ENCODE data around the gene PDP2. TPM values are rescaled to one million over a fixed set of nuclear protein-coding genes. Genes with fewer than 3 reads are reported as not detected.

Gene PDP2
- total RNA-seq, 1 donor from 2014 or later: 2.8 TPM

GRCh38 chr16:66908762-66909559, 28.6 kb downstream of the PDP2 start:
- Histone ChIP-seq H3K36me3 (no peaks in the 10 kb centered on the region), H3K27me3 (ENCODE audit: low read depth) (no peaks in the 10 kb centered on the region), H3K9me3 (replicated peaks) (no peaks in the 10 kb centered on the region), H3K27ac (replicated peaks) (no peak overlapping the region), H3K4me1 (peaks cover 39% of the 10 kb centered on the region), H3K4me3 (no peak overlapping the region)
- intact Hi-C loops (cut with micrococcal nuclease): no loop called here
- DNase-seq: no peak
- TF ChIP-seq CTCF (IDR thresholded peaks at IDR 0.05; ENCODE audit: borderline replicate concordance): no peak

GRCh38 chr16:66910175-66910940, 30.0 kb downstream of the PDP2 start:
- TF ChIP-seq CTCF (IDR thresholded peaks at IDR 0.05; ENCODE audit: borderline replicate concordance): no peak
- Histone ChIP-seq H3K4me1 (peaks cover 36% of the 10 kb centered on the region), H3K27ac (replicated peaks) (no peak overlapping the region), H3K9me3 (replicated peaks) (no peaks in the 10 kb centered on the region), H3K36me3 (no peaks in the 10 kb centered on the region), H3K27me3 (ENCODE audit: low read depth) (no peaks in the 10 kb centered on the region), H3K4me3 (no peak overlapping the region)
- DNase-seq: no peak
- intact Hi-C loops (cut with micrococcal nuclease): no loop called here

DNA sequence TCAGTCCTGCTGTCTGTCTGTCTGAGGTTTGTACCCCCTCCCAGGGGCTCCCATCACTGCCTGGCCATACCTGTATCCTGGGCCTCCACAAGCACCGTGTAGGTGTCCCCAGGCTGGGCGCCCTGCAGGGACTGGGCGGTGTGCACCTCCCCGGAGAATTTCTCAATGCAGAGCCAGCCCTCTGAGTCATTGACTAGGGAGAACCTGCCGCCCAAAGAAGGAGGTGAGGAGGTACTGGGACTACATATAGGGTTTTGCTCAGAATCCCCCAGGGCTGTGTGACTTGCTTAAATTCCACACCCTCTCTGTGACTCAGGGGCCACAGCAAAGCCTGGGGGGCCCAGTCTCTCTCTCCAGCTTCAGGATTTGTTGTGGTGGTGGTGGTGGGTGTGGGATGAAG, 30.8 kb downstream of the PDP2 start:
- DNase-seq: no peak
- intact Hi-C loops (cut with micrococcal nuclease): no loop called here
- H3K27ac ChIP-seq (replicated peaks): no peak overlapping the region

DNA sequence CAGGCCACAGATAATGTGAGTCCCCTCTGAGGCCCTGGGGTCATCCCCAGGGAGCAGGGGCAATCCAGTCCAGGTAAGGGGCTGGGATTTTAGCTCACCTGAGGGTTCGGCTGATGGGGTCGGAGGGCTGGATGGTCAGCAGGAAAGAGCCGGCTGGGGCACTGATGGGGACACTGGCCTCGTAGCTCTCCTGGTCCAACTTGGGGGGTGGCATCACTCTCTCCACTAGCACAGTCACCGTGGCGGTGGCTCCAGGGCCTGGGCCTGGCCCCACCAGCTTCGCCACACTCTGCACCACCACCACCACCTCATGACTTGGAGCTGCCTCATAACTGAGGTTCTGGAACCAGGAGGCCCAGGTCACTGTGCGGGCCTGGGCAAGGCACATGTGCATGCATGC, 31.5 kb downstream of the PDP2 start:
- intact Hi-C loops (cut with micrococcal nuclease): no loop called here
- Histone ChIP-seq H3K36me3 (no peaks in the 10 kb centered on the region), H3K4me1 (peaks cover 22% of the 10 kb centered on the region), H3K27me3 (ENCODE audit: low read depth) (no peaks in the 10 kb centered on the region), H3K9me3 (replicated peaks) (no peaks in the 10 kb centered on the region), H3K27ac (replicated peaks) (no peak overlapping the region), H3K4me3 (no peak overlapping the region)
- no peak for DNase-seq
- no peak for TF ChIP-seq CTCF (IDR thresholded peaks at IDR 0.05; ENCODE audit: borderline replicate concordance)

More for the DNA sequence above, 30.8 kb downstream of the PDP2 start:
- Histone ChIP-seq H3K4me3 (no peak overlapping the region), H3K4me1 (peaks cover 29% of the 10 kb centered on the region), H3K36me3 (no peaks in the 10 kb centered on the region), H3K9me3 (replicated peaks) (no peaks in the 10 kb centered on the region), H3K27me3 (ENCODE audit: low read depth) (no peaks in the 10 kb centered on the region)
- TF ChIP-seq CTCF (IDR thresholded peaks at IDR 0.05; ENCODE audit: borderline replicate concordance): no peak

- intact Hi-C loops (cut with micrococcal nuclease): no loop called here
- Histone ChIP-seq H3K4me1 (peaks cover 9% of the 10 kb centered on the region), H3K27me3 (ENCODE audit: low read depth) (no peaks in the 10 kb centered on the region), H3K9me3 (replicated peaks) (no peaks in the 10 kb centered on the region), H3K27ac (replicated peaks) (no peak overlapping the region), H3K4me3 (no peak overlapping the region), H3K36me3 (no peaks in the 10 kb centered on the region)
- TF ChIP-seq CTCF (IDR thresholded peaks at IDR 0.05; ENCODE audit: borderline replicate concordance): no peak
- DNase-seq: no peak
These were observed 32.8 kb downstream of the PDP2 start for GRCh38 chr16:66913081-66913480.
